Heart right ventricle (tissue), 16 donors: Measurements from ENCODE around the gene RNF213. TPM values are rescaled to one million over a fixed set of nuclear protein-coding genes. Genes with fewer than 3 reads are reported as not detected.

Experiments
- ATAC-seq, 8 donors: fragments of 200-7000 bp; cut with Tn5 transposase; one replicate each; pipeline ENCODE4 v1.9.1; 2020; ENCODE audit warnings: mild to moderate bottlenecking in 8 of 8, moderate library complexity in 8 of 8, moderate number of reproducible peaks in 1 of 8
- DNase-seq, 2 donors: peaks; one replicate each; pipeline ENCODE4 v3.0.0-alpha.2; 2020
- H3K27ac ChIP-seq, 10 donors: fragments of 200-600 bp; sonication (generic) in 2 of 10; one replicate each; pipeline versions ENCODE4 v1.5.0 to v1.8.0; 2020 to 2022; ENCODE audit warnings: mild to moderate bottlenecking in 3 of 10
- H3K27me3 ChIP-seq, 7 donors: fragments of 200-600 bp; one replicate each; pipeline ENCODE4 v1.8.0; 2021 to 2022; ENCODE audit warnings: mild to moderate bottlenecking in 2 of 7
- H3K36me3 ChIP-seq, 9 donors: fragments of 200-600 bp; sonication (generic) in 1 of 9; one replicate each; pipeline versions ENCODE4 v1.5.0 to v1.8.0; 2020 to 2022; ENCODE audit warnings: mild to moderate bottlenecking in 2 of 9
- H3K4me1 ChIP-seq, 9 donors: fragments of 200-600 bp; sonication (generic) in 1 of 9; one replicate each; pipeline versions ENCODE4 v1.5.0 to v1.8.0; 2020 to 2022; ENCODE audit warnings: mild to moderate bottlenecking in 4 of 9
- H3K4me3 ChIP-seq, 10 donors: fragments of 200-600 bp; sonication (generic) in 2 of 10; one replicate each; pipeline versions ENCODE4 v1.5.0 to v1.8.0; 2020 to 2022; ENCODE audit warnings: mild to moderate bottlenecking in 7 of 10, moderate library complexity in 2 of 10
- H3K9me3 ChIP-seq, 11 donors: fragments of 200-600 bp in 10 of 11; sonication (generic) in 2 of 11; one replicate each; pipeline versions ENCODE4 v1.5.0 to v1.8.0; 2013 to 2022; ENCODE audit warnings: mild to moderate bottlenecking in 2 of 11, control low read depth in 1 of 11, moderate library complexity in 1 of 11
- CTCF ChIP-seq, 9 donors: fragments of 200-600 bp; sonication (generic) in 2 of 9; IDR thresholded peaks; one replicate each; pipeline versions ENCODE4 v1.5.0 to v1.8.0; 2021 to 2022; ENCODE audit warnings: antibody characterized with exemption in 9 of 9, mild to moderate bottlenecking in 5 of 9, moderate library complexity in 1 of 9
- WGBS, 2 donors: extraction: QIAGEN DNeasy Blood & Tissue Kit; methylation state at CpG; one replicate each; pipeline ENCODE4 v1.1.7; 2013; ENCODE audit warnings: inconsistent platforms in 1 of 2; 5-methylcytosine and 5-hydroxymethylcytosine counted together
- intact Hi-C, 10 donors: fragments of 100-400 bp; cut with DNase I; formaldehyde crosslinking; loops; one replicate each; pipeline versions ENCODE4 v1.11.1 to v1.14.2; 2022
- polyA plus RNA-seq, 2 donors: library from polyadenylated mRNA; stranded (reverse); fragments of 200-250 nt; gene quantifications; one replicate each; pipeline ENCODE4 v1.2.3, GENCODE V29; 2013
- total RNA-seq, 10 donors: library from RNA; stranded (reverse); fragmentation: NEBNext Ultra II Directional in 3 of 10; extraction: Animal tissue kit (Norgen Biotek cat#: 25700) in 3 of 10; gene quantifications; one replicate each; pipeline versions ENCODE4 v1.2.1 to v1.2.4, GENCODE V29; 2021 to 2023
- donor health status: Arrhythmogenic right ventricular cardiomyopathy.
- donor health status: ischemic (EF 13 %, LVEDD 7.1; RV severe dilation, severe dysfunction).
- donor health status: healthy with polysubstance abuse.
- donor health status: DM: no; HTN: yes; CAD: no.
- donor health status: DM: no; HTN: no; CAD: no.
- donor health status: ischemic (EF 25% LVEDD 6.9; RV normal size, moderate dysfunction).
- donor health status: ischemic (EF 25% LVEDD 5.7; RV mildly dilated, moderate dysfunction).
- donor health status: healthy.
- donor health status: DM: yes; HTN: yes; CAD: no.
- donor health status: Ischemic cardiomyopathy.
- donor health status: ischemic (EF 35%, LVEDD 5.7; RV mildly dilated, moderate dysfunction).
- donor health status: nonischemic (EF 11% LVEDD 7.7; RV severe dilation, severe dysfunction).
- donor health status: DM: yes; HTN: yes; CAD: no.
- donor health status: PGD.
- donor health status: ischemic (EF 29% LVEDD 5.4; RV normal size, mild dysfunction).
- donor health status: nonischemic (EF 23%, LVEDD 6.1; RV moderate dilation, normal function).

Gene RNF213
- total and polyA plus RNA-seq, 12 donors = 13.1 to 97.0 (median 31.7) TPM

- intact Hi-C loops = loop anchor here in 6 of 10 donors (5.0 to 10.0 kb wide), 4 partner anchors 41 to 119 kb away; partner anchors contain the start of genes EIF4A3 (in 4 of the 6), SGSH (in 1 of the 6) and SLC26A11 (in 1 of the 6)
- 33 to 61% methylated on average over 19 of the region's 19 CpGs for WGBS, 2 donors
- TF ChIP-seq CTCF (IDR thresholded peaks at IDR 0.05) = peak in 5 of 9 donors; percentile 4 to 40 (median 27)
- Histone ChIP-seq H3K36me3 (peaks cover 0 to 42% (median 0%) of the 10 kb centered on the region in 9 donors), H3K27ac (peak overlapping the region in 9 of 10 donors; percentile 98 to 100 (median 99)), H3K27me3 (no peaks in the 10 kb centered on the region), H3K9me3 (no peaks in the 10 kb centered on the region), H3K4me3 (peak overlapping the region; percentile 26 to 100 (median 62)), H3K4me1 (peaks cover 13 to 69% (median 47%) of the 10 kb centered on the region in 9 donors)
- ATAC-seq = peak; percentile 44 to 88 (median 74)
- peak; percentile 63 to 92 for DNase-seq
These were observed 2.9 kb downstream of the RNF213 start for GRCh38 chr17:80263253-80264204.

DNA sequence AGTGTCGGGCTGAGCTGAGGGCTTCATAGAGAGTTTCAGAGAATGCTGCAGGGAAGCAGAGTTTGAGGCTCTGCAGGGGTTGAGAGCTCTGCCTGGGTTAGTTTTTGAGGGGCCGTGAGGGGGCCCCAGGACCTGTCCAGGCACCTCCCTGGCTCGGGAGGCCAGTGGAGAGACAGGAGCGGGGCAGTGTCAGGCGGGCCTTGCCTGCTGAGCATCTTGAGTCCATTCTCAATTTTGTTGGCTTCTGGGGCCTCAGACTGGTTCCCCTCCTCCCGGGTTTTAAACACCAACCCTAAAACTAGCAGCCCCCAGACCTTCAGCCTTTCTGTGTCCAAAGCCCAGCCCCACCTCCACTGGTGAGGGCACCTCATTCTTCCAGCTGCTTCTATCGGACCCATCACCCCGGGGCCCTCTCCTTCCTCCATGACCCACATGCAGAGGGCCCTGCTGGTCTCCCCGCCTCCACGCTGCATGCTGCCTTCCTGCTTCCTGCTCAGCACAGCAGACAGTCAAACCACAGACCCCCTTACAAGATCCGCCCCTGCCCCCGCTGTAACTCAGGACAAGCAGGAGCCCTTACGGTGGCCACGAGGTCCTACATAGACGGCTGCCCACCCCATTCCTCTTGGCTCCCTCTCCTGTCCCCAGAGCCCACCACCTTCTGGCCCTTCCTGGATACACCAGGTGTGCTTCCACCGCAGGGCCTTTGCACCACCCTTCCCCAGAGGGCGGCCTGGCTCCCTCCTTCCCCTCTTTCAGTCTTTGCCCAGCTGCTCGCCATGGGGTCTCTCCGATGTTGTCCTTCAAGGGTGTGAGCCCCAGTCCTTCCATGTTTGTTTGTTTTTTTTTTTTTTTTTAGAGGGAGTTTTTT, 3.8 kb downstream of the RNF213 start:
- H3K4me1 ChIP-seq = peaks cover 13 to 68% (median 47%) of the 10 kb centered on the region in 9 donors
- intact Hi-C loops = loop anchor here in 6 of 10 donors (5.0 to 10.0 kb wide), 4 partner anchors 42 to 120 kb away; partner anchors contain the start of genes EIF4A3 (in 4 of the 6), SGSH (in 1 of the 6) and SLC26A11 (in 1 of the 6)
- DNase-seq = no peak

GRCh38 chr17:80265205-80266068, 4.8 kb downstream of the RNF213 start:
- Histone ChIP-seq H3K4me1 (peaks cover 8 to 68% (median 42%) of the 10 kb centered on the region in 9 donors), H3K27ac (peak overlapping the region in 3 of 10 donors; percentile 99 to 100 (median 99)), H3K27me3 (no peaks in the 10 kb centered on the region), H3K9me3 (no peaks in the 10 kb centered on the region), H3K4me3 (peak overlapping the region in 4 of 10 donors; percentile 61 to 100 (median 93)), H3K36me3 (peaks cover 0 to 61% (median 14%) of the 10 kb centered on the region in 9 donors)
- no peak for TF ChIP-seq CTCF (IDR thresholded peaks at IDR 0.05)
- no peak for DNase-seq
- intact Hi-C loops = loop anchor here in 2 of 10 donors (10.0 kb wide), 2 partner anchors 51 to 121 kb away; partner anchors contain the start of gene EIF4A3 (in 1 of the 2)
- ATAC-seq = no peak
- 90 to 92% methylated on average over 17 of the region's 17 CpGs for WGBS, 2 donors

More for the DNA sequence above, 3.8 kb downstream of the RNF213 start:
- TF ChIP-seq CTCF (IDR thresholded peaks at IDR 0.05) = no peak
- no peak for ATAC-seq
- Histone ChIP-seq H3K27ac (peak overlapping the region in 9 of 10 donors; percentile 98 to 100 (median 99)), H3K27me3 (no peaks in the 10 kb centered on the region), H3K36me3 (peaks cover 0 to 51% (median 6%) of the 10 kb centered on the region in 9 donors), H3K4me3 (peak overlapping the region; percentile 26 to 100 (median 62)), H3K9me3 (no peaks in the 10 kb centered on the region)
- WGBS, 2 donors = 68 to 76% methylated on average over 19 of the region's 19 CpGs
